Measurements from ENCODE around the gene CDH11.

The CDH11 gene

DNA sequence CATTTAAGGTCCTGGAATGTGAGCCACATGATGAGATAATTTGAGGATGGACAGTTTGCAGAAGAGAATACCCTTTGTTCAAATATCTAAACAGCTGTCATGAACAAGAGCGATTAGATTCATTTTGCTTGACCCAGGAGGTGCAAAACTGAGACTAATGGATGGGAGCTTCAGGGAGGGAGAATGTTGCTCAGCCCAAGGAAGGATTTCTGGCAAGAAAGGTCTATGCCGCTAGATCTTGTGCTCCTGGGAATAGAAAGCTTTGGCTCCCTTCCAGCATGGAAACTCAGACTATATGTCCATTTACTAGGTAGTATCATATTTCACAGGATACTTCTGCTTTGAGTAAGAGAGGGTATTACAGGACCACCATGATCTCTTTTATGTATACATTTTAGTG lies 14.8 kb upstream of the CDH11 start:
- DNase-seq (ENCODE audit: extremely low spot score) = no peak
- TF ChIP-seq ELF4 (IDR thresholded peaks at IDR 0.05) (no peak), BHLHE40 (IDR thresholded peaks at IDR 0.05; ENCODE audit: borderline replicate concordance) (no peak), FOXA1 (IDR thresholded peaks at IDR 0.05) (no peak), FOXK2 (IDR thresholded peaks at IDR 0.05) (no peak), ARNT (IDR thresholded peaks at IDR 0.05) (no peak), NFRKB (IDR thresholded peaks at IDR 0.05) (no peak), ZNF384 (IDR thresholded peaks at IDR 0.05) (no peak), SP1 (IDR thresholded peaks at IDR 0.05) (no peak), TARDBP (IDR thresholded peaks at IDR 0.05) (no peak), FOXM1 (IDR thresholded peaks at IDR 0.05; ENCODE audit: borderline replicate concordance) (no peak), CTBP1 (IDR thresholded peaks at IDR 0.05; ENCODE audit: borderline replicate concordance) (no peak), HDGF (IDR thresholded peaks at IDR 0.05; ENCODE audit: borderline replicate concordance) (no peak), L3MBTL2 (conservative IDR thresholded peaks at IDR 0.05) (no peak), LEF1 (IDR thresholded peaks at IDR 0.05; ENCODE audit: borderline replicate concordance) (no peak)
- TF ChIP-seq, protein P1, sequence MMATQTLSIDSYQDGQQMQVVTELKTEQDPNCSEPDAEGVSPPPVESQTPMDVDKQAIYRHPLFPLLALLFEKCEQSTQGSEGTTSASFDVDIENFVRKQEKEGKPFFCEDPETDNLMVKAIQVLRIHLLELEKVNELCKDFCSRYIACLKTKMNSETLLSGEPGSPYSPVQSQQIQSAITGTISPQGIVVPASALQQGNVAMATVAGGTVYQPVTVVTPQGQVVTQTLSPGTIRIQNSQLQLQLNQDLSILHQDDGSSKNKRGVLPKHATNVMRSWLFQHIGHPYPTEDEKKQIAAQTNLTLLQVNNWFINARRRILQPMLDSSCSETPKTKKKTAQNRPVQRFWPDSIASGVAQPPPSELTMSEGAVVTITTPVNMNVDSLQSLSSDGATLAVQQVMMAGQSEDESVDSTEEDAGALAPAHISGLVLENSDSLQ (IDR thresholded peaks at IDR 0.05) = no peak
- ChIA-PET POLR2A (no interaction called here), CTCF (no interaction called here)

DNA sequence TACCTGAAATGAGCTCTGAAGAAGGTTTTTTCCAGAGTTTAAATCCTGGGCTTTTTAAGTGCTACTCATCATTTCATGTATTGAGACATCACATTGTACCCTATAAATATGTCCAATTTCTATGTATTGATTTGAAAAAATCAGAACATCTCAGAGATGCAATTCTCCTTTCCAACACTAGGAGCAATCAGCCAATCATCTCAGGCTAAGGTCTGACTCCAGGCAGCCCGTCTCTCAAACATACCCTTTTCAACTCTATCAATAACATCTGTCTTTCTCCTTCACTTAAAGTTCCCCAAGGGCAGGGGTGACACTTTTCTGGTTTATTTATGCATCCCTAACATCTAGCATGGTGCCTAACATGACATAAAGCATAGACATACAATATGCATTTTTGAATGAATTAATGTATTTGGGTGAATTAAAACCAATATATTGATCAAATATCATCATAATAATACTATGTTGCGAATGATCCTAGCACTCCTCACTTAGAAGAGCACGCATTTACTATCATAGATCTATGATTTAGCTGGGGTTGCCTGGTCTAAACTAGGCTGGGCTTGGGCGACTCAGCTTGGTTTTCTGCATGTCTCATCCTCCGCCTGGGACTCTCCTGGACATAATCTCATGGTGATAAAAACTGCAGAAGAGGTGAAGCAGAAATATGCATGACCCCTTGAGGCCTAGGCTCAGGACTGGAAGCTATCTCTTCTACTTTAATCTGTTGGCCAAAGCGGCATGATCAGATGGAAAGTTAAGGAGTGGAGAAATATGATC lies 5.2 kb upstream of the CDH11 start:
- POLR2A ChIA-PET = no interaction called here
- TF ChIP-seq NFRKB (IDR thresholded peaks at IDR 0.05) (no peak), ELF4 (IDR thresholded peaks at IDR 0.05) (no peak), LEF1 (IDR thresholded peaks at IDR 0.05; ENCODE audit: borderline replicate concordance) (no peak), ZNF384 (IDR thresholded peaks at IDR 0.05) (no peak), TARDBP (IDR thresholded peaks at IDR 0.05) (no peak), SP1 (IDR thresholded peaks at IDR 0.05) (no peak), BHLHE40 (IDR thresholded peaks at IDR 0.05; ENCODE audit: borderline replicate concordance) (no peak), HDGF (IDR thresholded peaks at IDR 0.05; ENCODE audit: borderline replicate concordance) (no peak), CTBP1 (IDR thresholded peaks at IDR 0.05; ENCODE audit: borderline replicate concordance) (no peak), L3MBTL2 (conservative IDR thresholded peaks at IDR 0.05) (no peak), FOXA1 (IDR thresholded peaks at IDR 0.05) (no peak), FOXM1 (IDR thresholded peaks at IDR 0.05; ENCODE audit: borderline replicate concordance) (no peak), ARNT (IDR thresholded peaks at IDR 0.05) (no peak), SUZ12 (IDR thresholded peaks at IDR 0.05) (no peak)
- TF ChIP-seq, protein P1 (IDR thresholded peaks at IDR 0.05) = no peak
- CTCF ChIA-PET = no interaction called here
- DNase-seq (ENCODE audit: extremely low spot score) = no peak

DNA sequence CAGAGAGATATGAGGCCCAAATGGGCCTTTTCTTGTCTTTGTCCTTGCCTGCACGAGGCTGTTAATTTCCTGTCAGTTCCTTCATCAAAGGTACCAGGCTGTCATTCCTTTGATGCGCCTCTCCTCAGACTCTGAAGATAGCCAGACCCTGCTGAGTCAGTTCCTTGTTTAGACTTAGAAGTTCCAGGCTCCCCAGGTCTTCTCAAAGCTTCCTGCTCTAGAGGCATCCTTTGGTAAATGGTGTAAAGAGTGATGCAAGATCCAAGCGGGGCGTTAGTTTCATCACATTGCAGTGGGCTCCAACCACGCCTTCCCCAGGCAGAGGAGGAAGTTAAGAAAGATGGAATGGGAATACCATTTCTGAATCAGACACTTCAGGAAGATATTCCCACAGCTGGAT lies 4.0 kb upstream of the CDH11 start:
- no peak for DNase-seq (ENCODE audit: extremely low spot score)
- ChIA-PET POLR2A (no interaction called here), CTCF (no interaction called here)
- TF ChIP-seq HDGF (IDR thresholded peaks at IDR 0.05; ENCODE audit: borderline replicate concordance) = no peak
- TF ChIP-seq BHLHE40 (IDR thresholded peaks at IDR 0.05; ENCODE audit: borderline replicate concordance) = no peak
- no peak for TF ChIP-seq LEF1 (IDR thresholded peaks at IDR 0.05; ENCODE audit: borderline replicate concordance)
- no peak for TF ChIP-seq CTBP1 (IDR thresholded peaks at IDR 0.05; ENCODE audit: borderline replicate concordance)
- no peak for TF ChIP-seq ZNF384 (IDR thresholded peaks at IDR 0.05)
- TF ChIP-seq NFRKB (IDR thresholded peaks at IDR 0.05) = no peak
- no peak for TF ChIP-seq FOXA1 (IDR thresholded peaks at IDR 0.05)
- TF ChIP-seq ELF4 (IDR thresholded peaks at IDR 0.05) = no peak
- no peak for TF ChIP-seq TARDBP (IDR thresholded peaks at IDR 0.05)

DNA sequence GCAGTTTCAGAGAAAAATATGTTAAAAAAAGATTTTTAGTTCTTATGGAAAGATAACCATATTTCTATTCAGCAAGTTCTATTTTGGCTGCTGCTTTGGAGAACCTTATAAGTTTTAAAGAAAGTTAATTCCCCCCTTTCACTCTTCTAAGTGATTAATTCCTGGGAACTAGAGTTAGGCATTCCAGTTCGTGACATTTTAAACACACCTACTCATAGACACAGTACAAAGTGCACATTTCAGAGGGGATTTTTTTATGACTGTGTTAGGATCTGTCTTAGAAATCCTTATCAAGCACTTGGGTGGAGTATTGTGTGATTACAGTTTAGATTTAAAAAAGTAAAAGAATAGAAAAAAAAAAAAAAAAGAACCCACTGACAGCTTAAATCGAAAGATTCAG lies 3.5 kb upstream of the CDH11 start:
- POLR2A ChIA-PET = no interaction called here
- no peak for DNase-seq (ENCODE audit: extremely low spot score)
- TF ChIP-seq LEF1 (IDR thresholded peaks at IDR 0.05; ENCODE audit: borderline replicate concordance) = no peak
- no peak for TF ChIP-seq HDGF (IDR thresholded peaks at IDR 0.05; ENCODE audit: borderline replicate concordance)
- TF ChIP-seq FOXM1 (IDR thresholded peaks at IDR 0.05; ENCODE audit: borderline replicate concordance) = no peak
- TF ChIP-seq BHLHE40 (IDR thresholded peaks at IDR 0.05; ENCODE audit: borderline replicate concordance) = no peak
- no peak for TF ChIP-seq SUZ12 (IDR thresholded peaks at IDR 0.05)
- no peak for TF ChIP-seq SP1 (IDR thresholded peaks at IDR 0.05)
- TF ChIP-seq ELF4 (IDR thresholded peaks at IDR 0.05) = no peak
- TF ChIP-seq L3MBTL2 (conservative IDR thresholded peaks at IDR 0.05) = no peak
- TF ChIP-seq TARDBP (IDR thresholded peaks at IDR 0.05) = no peak
- TF ChIP-seq CTBP1 (IDR thresholded peaks at IDR 0.05; ENCODE audit: borderline replicate concordance) = no peak
- no peak for TF ChIP-seq FOXA1 (IDR thresholded peaks at IDR 0.05)
- TF ChIP-seq NFRKB (IDR thresholded peaks at IDR 0.05) = no peak
- no peak for TF ChIP-seq ZNF384 (IDR thresholded peaks at IDR 0.05)
- CTCF ChIA-PET = no interaction called here

DNA sequence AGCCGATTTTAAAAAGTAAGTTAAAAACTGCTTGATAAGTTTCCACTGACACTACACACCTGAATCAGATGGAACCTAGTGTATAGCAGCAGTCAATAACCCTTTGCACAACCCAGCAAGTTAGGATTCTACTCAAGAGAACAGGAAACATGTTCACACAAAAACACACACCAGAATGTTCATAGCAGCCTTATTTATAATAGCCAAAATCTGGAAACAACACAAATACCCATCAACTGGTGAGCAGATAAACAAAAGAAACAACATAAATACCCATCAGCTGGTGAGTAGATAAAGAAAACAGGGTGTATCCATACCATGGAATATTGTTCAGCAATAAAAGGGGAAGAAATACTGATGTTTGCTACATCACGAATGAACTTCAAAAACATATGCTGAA lies 2.7 kb upstream of the CDH11 start:
- DNase-seq (ENCODE audit: extremely low spot score) = no peak
- ChIA-PET POLR2A (no interaction called here), CTCF (no interaction called here)
- no peak for TF ChIP-seq CTBP1 (IDR thresholded peaks at IDR 0.05; ENCODE audit: borderline replicate concordance)
- no peak for TF ChIP-seq SUZ12 (IDR thresholded peaks at IDR 0.05)
- no peak for TF ChIP-seq FOXA1 (IDR thresholded peaks at IDR 0.05)
- TF ChIP-seq NFRKB (IDR thresholded peaks at IDR 0.05) = no peak
- no peak for TF ChIP-seq HDGF (IDR thresholded peaks at IDR 0.05; ENCODE audit: borderline replicate concordance)
- TF ChIP-seq L3MBTL2 (conservative IDR thresholded peaks at IDR 0.05) = no peak
- no peak for TF ChIP-seq ARNT (IDR thresholded peaks at IDR 0.05)
- no peak for TF ChIP-seq ELF4 (IDR thresholded peaks at IDR 0.05)
- no peak for TF ChIP-seq TARDBP (IDR thresholded peaks at IDR 0.05)
- TF ChIP-seq ZNF384 (IDR thresholded peaks at IDR 0.05) = no peak

DNA sequence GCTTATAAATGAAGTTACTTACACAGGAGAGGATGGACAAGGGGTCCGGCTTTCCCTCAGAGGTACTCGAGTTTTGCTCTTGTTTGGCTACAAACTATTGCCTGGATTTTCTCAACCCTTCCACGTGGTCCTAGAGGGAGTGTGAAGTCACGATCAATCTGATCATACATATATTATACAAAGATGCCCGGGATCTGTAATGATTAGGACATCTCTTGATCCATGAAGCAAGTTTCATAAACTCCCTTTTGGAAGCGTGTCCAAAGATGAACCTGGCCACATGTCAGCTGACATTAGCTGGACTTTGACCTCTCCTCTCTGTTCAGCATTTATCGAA lies 2.3 kb upstream of the CDH11 start:
- CTCF ChIA-PET = no interaction called here
- TF ChIP-seq FOXA1 (IDR thresholded peaks at IDR 0.05) (no peak), SUZ12 (IDR thresholded peaks at IDR 0.05) (no peak), ZNF384 (IDR thresholded peaks at IDR 0.05) (no peak), HDGF (IDR thresholded peaks at IDR 0.05; ENCODE audit: borderline replicate concordance) (no peak), BHLHE40 (IDR thresholded peaks at IDR 0.05; ENCODE audit: borderline replicate concordance) (no peak), LEF1 (IDR thresholded peaks at IDR 0.05; ENCODE audit: borderline replicate concordance) (no peak), L3MBTL2 (conservative IDR thresholded peaks at IDR 0.05) (no peak), SP1 (IDR thresholded peaks at IDR 0.05) (no peak), TARDBP (IDR thresholded peaks at IDR 0.05) (no peak), CTBP1 (IDR thresholded peaks at IDR 0.05; ENCODE audit: borderline replicate concordance) (no peak), NFRKB (IDR thresholded peaks at IDR 0.05) (no peak), ELF4 (IDR thresholded peaks at IDR 0.05) (no peak), FOXM1 (IDR thresholded peaks at IDR 0.05; ENCODE audit: borderline replicate concordance) (no peak), ARNT (IDR thresholded peaks at IDR 0.05) (no peak)
- TF ChIP-seq, protein P1 (IDR thresholded peaks at IDR 0.05) = no peak
- no peak for DNase-seq (ENCODE audit: extremely low spot score)
- POLR2A ChIA-PET = no interaction called here

Data from HEK293T (cell line).